H9 (cell line): ENCODE results near the gene AKR1A1. TPM values are rescaled to one million over a fixed set of nuclear protein-coding genes. Genes with fewer than 3 reads are reported as not detected.

Experiments
- DNase-seq: peaks from one replicate; pipeline ENCODE4 v3.0.0-alpha.2; 2017
- H2AFZ ChIP-seq: one replicate; pipeline ENCODE4 v1.6.1; 2013; ENCODE audit warnings: mild to moderate bottlenecking, low read length, control low read depth, moderate library complexity
- H2AK5ac ChIP-seq: 2 replicates; pipeline ENCODE4 v1.6.1; 2013; ENCODE audit warnings: low read length, control low read depth, mixed read lengths; ENCODE audit not compliant: insufficient read length
- H2BK120ac ChIP-seq: one replicate; pipeline ENCODE4 v1.6.1; 2013; ENCODE audit warnings: low read depth, mild to moderate bottlenecking, low read length, control low read depth, inconsistent platforms; ENCODE audit not compliant: poor library complexity, severe bottlenecking
- H2BK12ac ChIP-seq: 2 replicates; pipeline ENCODE4 v1.6.1; 2013; ENCODE audit warnings: low read length, control low read depth, mixed read lengths, low read depth; ENCODE audit not compliant: insufficient read length
- H2BK15ac ChIP-seq: 2 replicates; pipeline ENCODE4 v1.6.1; 2013; ENCODE audit warnings: low read depth, low read length, control low read depth
- H2BK20ac ChIP-seq: one replicate; pipeline ENCODE4 v1.6.1; 2013; ENCODE audit warnings: low read depth, mild to moderate bottlenecking, low read length, control low read depth, inconsistent platforms; ENCODE audit not compliant: poor library complexity, severe bottlenecking
- H2BK5ac ChIP-seq: 2 replicates; pipeline ENCODE4 v1.6.1; 2013; ENCODE audit warnings: low read length, control low read depth, mixed read lengths; ENCODE audit not compliant: insufficient read length
- H3K14ac ChIP-seq: 2 replicates; pipeline ENCODE4 v1.6.1; 2013; ENCODE audit warnings: low read length, control low read depth; ENCODE audit not compliant: insufficient read depth
- H3K18ac ChIP-seq: 2 replicates; pipeline ENCODE4 v1.6.1; 2013; ENCODE audit warnings: low read depth, mild to moderate bottlenecking, mixed read lengths, low read length, control low read depth; ENCODE audit not compliant: insufficient read length
- H3K23ac ChIP-seq: 2 replicates; pipeline ENCODE4 v1.6.1; 2013; ENCODE audit warnings: low read length, control low read depth, mixed read lengths, low read depth; ENCODE audit not compliant: insufficient read length
- H3K23me2 ChIP-seq: 2 replicates; pipeline ENCODE4 v1.6.1; 2013; ENCODE audit warnings: low read depth, mild to moderate bottlenecking, mixed read lengths, low read length, control low read depth; ENCODE audit not compliant: insufficient read length, poor library complexity, severe bottlenecking
- H3K27ac ChIP-seq: 2 replicates; pipeline ENCODE4 v1.5.1; 2013; ENCODE audit warnings: low read length, control low read depth, mixed read lengths, low read depth; ENCODE audit not compliant: insufficient read length
- H3K27me3 ChIP-seq: 2 replicates; pipeline ENCODE4 v1.6.1; 2013; ENCODE audit warnings: low read length, control low read depth, inconsistent platforms; ENCODE audit not compliant: insufficient read depth
- H3K4ac ChIP-seq: 2 replicates; pipeline ENCODE4 v1.6.1; 2013; ENCODE audit warnings: low read depth, mild to moderate bottlenecking, control low read depth, inconsistent platforms, low read length, moderate library complexity
- H3K4me1 ChIP-seq: 2 replicates; pipeline ENCODE4 v1.6.1; 2013; ENCODE audit warnings: low read length, control low read depth, inconsistent platforms; ENCODE audit not compliant: insufficient read depth
- H3K4me2 ChIP-seq: 2 replicates; pipeline ENCODE4 v1.6.1; 2013; ENCODE audit warnings: low read length, control low read depth, mixed read lengths; ENCODE audit not compliant: insufficient read length, insufficient read depth
- H3K56ac ChIP-seq: 2 replicates; pipeline ENCODE4 v1.6.1; 2013; ENCODE audit warnings: low read depth, mild to moderate bottlenecking, mixed read lengths, low read length, control low read depth; ENCODE audit not compliant: insufficient read length
- H3K79me1 ChIP-seq: 2 replicates; pipeline ENCODE4 v1.6.1; 2013; ENCODE audit warnings: low read depth, mild to moderate bottlenecking, moderate library complexity, low read length, control low read depth, inconsistent platforms; ENCODE audit not compliant: insufficient read depth, poor library complexity, severe bottlenecking
- H3K79me2 ChIP-seq: 2 replicates; pipeline ENCODE4 v1.6.1; 2013; ENCODE audit warnings: low read length, control low read depth, inconsistent platforms; ENCODE audit not compliant: insufficient read depth
- H3K9ac ChIP-seq: 2 replicates; pipeline ENCODE4 v1.6.1; 2013; ENCODE audit warnings: low read length, control low read depth, mixed read lengths; ENCODE audit not compliant: insufficient read length; ENCODE audit errors: extremely low read depth
- H3K9me3 ChIP-seq: one replicate; pipeline ENCODE4 v1.6.1; 2013; ENCODE audit warnings: low read depth, low read length, inconsistent platforms; ENCODE audit not compliant: control insufficient read depth
- H3T11ph ChIP-seq: one replicate; pipeline ENCODE4 v1.6.1; 2013; ENCODE audit warnings: mild to moderate bottlenecking, low read length, control low read depth, inconsistent platforms
- H4K20me1 ChIP-seq: one replicate; pipeline ENCODE4 v1.6.1; 2013; ENCODE audit not compliant: control insufficient read depth, insufficient read length, insufficient read depth
- H4K5ac ChIP-seq: 2 replicates; pipeline ENCODE4 v1.6.1; 2013; ENCODE audit warnings: low read depth, mild to moderate bottlenecking, mixed read lengths, low read length, control low read depth; ENCODE audit not compliant: insufficient read length
- H4K8ac ChIP-seq: replicated peaks from 2 replicates; pipeline ENCODE4 v1.6.1; 2013; ENCODE audit warnings: low read length, control low read depth, mixed read lengths, low read depth; ENCODE audit not compliant: insufficient read length
- H4K91ac ChIP-seq: 2 replicates; pipeline ENCODE4 v1.6.1; 2013; ENCODE audit warnings: low read depth, mild to moderate bottlenecking, moderate library complexity, mixed read lengths, low read length, control low read depth; ENCODE audit not compliant: insufficient read length
- H3K27ac Mint-ChIP-seq, 3 experiments: 2 replicates in 2 of 3; 3 replicates in 1 of 3; pipeline ENCODE4 v1.8.0; 2020 to 2021; ENCODE audit warnings: mixed read lengths in 3 of 3, mild to moderate bottlenecking in 1 of 3, moderate library complexity in 1 of 3
- H3K27me3 Mint-ChIP-seq: 2 replicates; pipeline ENCODE4 v1.8.0; 2021; ENCODE audit warnings: low read depth, mild to moderate bottlenecking, moderate library complexity, mixed read lengths
- H3K36me3 Mint-ChIP-seq, 3 experiments: 2 replicates in 2 of 3; 3 replicates in 1 of 3; pipeline ENCODE4 v1.8.0; 2020 to 2021; ENCODE audit warnings: low read depth in 3 of 3, mixed read lengths in 3 of 3; ENCODE audit not compliant: insufficient read depth in 1 of 3
- H3K4me1 Mint-ChIP-seq, 2 experiments: 2 replicates each; pipeline ENCODE4 v1.8.0; 2020; ENCODE audit warnings: mixed read lengths in 2 of 2
- H3K4me3 Mint-ChIP-seq, 2 experiments: 2 replicates in 1 of 2; 3 replicates in 1 of 2; pipeline ENCODE4 v1.8.0; 2020 to 2021; ENCODE audit warnings: mild to moderate bottlenecking in 2 of 2, mixed read lengths in 2 of 2, moderate library complexity in 1 of 2
- H3K9me3 Mint-ChIP-seq, 2 experiments: 2 replicates in 1 of 2; 3 replicates in 1 of 2; pipeline ENCODE4 v1.8.0; 2020; ENCODE audit warnings: mild to moderate bottlenecking in 2 of 2, mixed read lengths in 2 of 2, moderate library complexity in 1 of 2
- WGBS: extraction: QIAGEN DNeasy Blood & Tissue Kit; methylation state at CpG from one replicate; pipeline ENCODE4 v1.1.7; 2013; ENCODE audit warnings: missing lambda C conversion rate, low lambda C conversion rate, mixed read lengths; ENCODE audit not compliant: insufficient read length; ENCODE audit errors: extremely low coverage; 5-methylcytosine and 5-hydroxymethylcytosine counted together
- total RNA-seq: library from RNA; stranded (reverse); gene quantifications from 2 replicates; pipeline ENCODE4 v1.2.1, GENCODE V29; 2021
- TF ChIP-seq, protein P1 (sequence below): fragments of 200-600 bp; sonication (generic); conservative IDR thresholded peaks from 3 replicates; pipeline ENCODE4 v1.8.0; 2021; ENCODE audit warnings: antibody characterized with exemption, mild to moderate bottlenecking

The AKR1A1 gene
- total RNA-seq, 1 experiment from 2014 or later, result 286 TPM

- no CpG with 5 or more reads among the region's 6 CpGs for WGBS
- Histone ChIP-seq H3K9ac (no peak overlapping the region), H3K79me1 (no peaks in the 10 kb centered on the region), H3K79me2 (no peaks in the 10 kb centered on the region), H4K20me1 (no peaks in the 10 kb centered on the region), H2BK12ac (no peak overlapping the region), H4K8ac (no peak overlapping the region), H3K23me2 (no peaks in the 10 kb centered on the region), H3K23ac (no peak overlapping the region), H2AK5ac (no peak overlapping the region), H2BK5ac (no peak overlapping the region), H3K9me3 (no peaks in the 10 kb centered on the region), H3K56ac (no peak overlapping the region), H4K91ac (no peak overlapping the region), H4K5ac (no peak overlapping the region), H3K14ac (no peak overlapping the region), H3K4me1 (no peaks in the 10 kb centered on the region), H2AFZ (no peak overlapping the region), H3K27ac (no peak overlapping the region), H3K4me2 (no peak overlapping the region), H2BK120ac (no peak overlapping the region), H2BK15ac (no peak overlapping the region), H3T11ph (no peak overlapping the region), H3K18ac (no peak overlapping the region), H3K4ac (no peak overlapping the region), H3K27me3 (no peaks in the 10 kb centered on the region), H2BK20ac (no peak overlapping the region)
- no peak overlapping the region for H3K4me3 Mint-ChIP-seq
- no peaks in the 10 kb centered on the region; the same call in 1 of the 2 replicates for H3K27me3 Mint-ChIP-seq
- no peak overlapping the region; a peak in 1 of 7 replicates for H3K27ac Mint-ChIP-seq
- H3K36me3 Mint-ChIP-seq, result no peaks in the 10 kb centered on the region
- H3K9me3 Mint-ChIP-seq, result no peaks in the 10 kb centered on the region
- TF ChIP-seq, protein P1, sequence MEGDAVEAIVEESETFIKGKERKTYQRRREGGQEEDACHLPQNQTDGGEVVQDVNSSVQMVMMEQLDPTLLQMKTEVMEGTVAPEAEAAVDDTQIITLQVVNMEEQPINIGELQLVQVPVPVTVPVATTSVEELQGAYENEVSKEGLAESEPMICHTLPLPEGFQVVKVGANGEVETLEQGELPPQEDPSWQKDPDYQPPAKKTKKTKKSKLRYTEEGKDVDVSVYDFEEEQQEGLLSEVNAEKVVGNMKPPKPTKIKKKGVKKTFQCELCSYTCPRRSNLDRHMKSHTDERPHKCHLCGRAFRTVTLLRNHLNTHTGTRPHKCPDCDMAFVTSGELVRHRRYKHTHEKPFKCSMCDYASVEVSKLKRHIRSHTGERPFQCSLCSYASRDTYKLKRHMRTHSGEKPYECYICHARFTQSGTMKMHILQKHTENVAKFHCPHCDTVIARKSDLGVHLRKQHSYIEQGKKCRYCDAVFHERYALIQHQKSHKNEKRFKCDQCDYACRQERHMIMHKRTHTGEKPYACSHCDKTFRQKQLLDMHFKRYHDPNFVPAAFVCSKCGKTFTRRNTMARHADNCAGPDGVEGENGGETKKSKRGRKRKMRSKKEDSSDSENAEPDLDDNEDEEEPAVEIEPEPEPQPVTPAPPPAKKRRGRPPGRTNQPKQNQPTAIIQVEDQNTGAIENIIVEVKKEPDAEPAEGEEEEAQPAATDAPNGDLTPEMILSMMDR, result no peak
- H3K4me1 Mint-ChIP-seq, result peaks cover 8 to 16% of the 10 kb centered on the region in 2 experiments
- no peak for DNase-seq
Observed at GRCh38 chr1:45545019-45545493, 5.6 kb upstream of the AKR1A1 start.
